Activated T-helper 1 cell treated with anti-CD3 and anti-CD28 coated beads, Interleukin-2, amount 50 U/mL, for 16 hours (primary cell): ENCODE data around the gene GJB2.
A peak's percentile ranks its signal among the peaks of the same experiment; 100 is the strongest.

Experiments
- DNase-seq, 2 donors: peaks; one replicate each; pipeline ENCODE4 v3.0.0-alpha.2; 2020; ENCODE audit warnings: low read depth in 1 of 2, low spot score in 1 of 2

GJB2 gene

DNA sequence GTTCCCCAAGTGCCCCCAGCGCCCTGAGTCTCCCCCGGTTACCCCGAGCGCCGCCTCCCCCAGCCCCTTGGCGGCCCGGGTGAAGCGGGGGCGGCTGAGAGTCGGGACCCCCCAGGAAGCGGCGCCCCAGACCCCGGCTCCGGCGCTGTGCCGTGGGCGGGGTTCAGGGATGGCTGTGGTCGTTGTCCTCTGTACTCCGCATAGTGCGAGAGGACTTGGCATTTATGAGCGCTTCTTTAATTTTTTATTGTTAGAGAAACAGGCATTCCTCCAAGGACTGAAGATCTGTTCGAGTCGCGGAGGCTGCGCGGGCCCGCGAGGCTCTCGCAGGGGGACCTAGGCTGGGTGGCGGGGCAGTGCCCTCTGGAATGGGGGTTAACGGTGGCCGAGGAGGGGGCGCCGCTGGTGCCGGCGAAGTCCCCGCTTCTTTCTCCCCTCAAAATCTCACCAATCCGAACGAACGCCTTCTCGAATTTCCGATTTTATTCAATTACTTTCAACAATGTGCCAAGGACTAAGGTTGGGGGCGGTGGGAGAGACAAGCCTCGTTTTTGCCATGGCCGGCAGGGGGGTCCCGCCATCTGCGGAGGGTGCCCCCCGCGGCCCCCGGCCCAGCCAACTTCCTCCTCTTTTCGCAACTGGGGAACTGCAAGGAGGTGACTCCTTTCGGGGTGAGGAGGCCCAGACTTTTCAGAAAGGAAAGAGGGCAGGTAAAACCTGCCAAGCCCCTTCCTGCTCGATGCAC, 596 bp upstream of the GJB2 start:
- no peak for DNase-seq

- DNase-seq, result no peak
Observed at GRCh38 chr13:20192158-20192835, 441 bp downstream of the GJB2 start.

DNA sequence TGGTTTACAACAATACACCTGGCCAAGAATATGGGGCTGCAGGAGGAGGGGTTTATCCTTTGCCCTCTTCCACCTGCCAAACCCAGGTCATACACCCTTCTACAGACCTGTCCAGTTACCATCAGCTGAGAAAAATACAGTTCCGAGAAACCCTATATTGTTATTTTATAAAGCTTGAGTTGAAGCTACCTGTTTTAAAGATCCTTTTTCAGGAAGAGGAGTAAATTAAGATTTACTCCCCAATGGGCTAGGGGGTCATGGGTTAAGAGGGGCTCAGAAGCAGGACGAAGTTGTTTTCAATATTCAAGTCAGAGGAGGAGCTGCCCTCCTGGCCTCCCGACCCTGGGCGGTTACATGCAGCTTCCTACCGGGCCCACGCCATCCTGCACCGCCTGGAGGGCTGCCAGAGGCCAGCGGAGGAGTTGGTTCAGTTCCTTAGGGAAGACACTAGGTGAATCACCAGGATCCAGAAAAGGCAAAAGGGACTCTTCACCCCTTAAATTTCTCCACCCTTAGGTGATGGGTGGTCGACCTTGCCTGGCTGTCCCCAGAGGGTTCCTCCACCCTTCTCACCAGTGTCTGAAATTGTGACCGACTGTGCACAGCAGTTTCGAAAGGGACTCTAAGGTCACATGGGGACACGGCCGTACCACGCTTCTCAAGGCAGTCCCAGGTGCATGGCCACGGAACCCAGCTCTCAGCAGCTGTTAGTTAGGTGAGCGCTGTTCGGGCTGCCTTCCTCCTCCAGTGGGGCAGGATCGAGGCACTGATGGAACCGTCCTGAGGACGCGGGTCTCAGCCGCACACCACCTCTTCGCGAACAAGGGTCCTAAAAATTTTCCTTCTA, 1.2 kb downstream of the GJB2 start:
- DNase-seq, result no peak

DNA sequence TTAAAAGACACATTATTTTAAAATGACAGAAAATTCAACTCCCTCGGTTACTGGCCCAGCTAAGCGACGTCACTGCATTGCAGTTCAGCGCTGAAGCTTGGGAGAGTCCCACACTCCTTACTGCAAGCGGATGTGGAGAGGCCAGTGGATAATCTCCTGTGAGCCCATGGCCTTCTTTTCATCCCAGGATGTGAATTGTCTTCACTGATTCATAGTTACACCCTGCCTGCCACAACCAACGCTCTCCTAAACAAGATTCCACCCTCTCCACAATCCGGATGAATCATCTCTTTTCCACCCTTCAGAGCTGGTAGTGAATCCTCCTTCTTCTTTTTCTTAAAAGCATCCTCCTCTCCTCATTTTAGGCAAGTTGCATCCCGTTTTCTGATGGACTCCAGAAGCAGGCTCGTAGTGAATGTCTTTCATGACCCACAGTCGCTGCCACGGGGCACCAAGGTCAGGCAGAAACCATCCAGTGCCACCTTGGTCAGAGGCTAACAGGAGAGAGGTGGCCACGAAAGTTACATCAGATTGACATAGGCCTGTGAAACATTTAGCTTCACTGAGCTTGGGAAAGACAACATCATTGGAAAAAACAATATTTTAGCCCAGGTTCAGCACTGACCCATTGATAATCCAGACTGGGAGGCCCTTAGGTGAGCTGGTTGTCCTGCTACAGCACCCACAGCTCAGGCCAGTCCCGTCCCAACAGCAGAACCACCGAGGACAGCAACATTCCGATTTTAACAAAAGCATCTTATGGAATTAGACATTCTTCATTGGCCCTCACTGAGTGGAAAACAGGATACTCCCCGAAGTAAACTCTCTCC, 2.0 kb downstream of the GJB2 start:
- no peak for DNase-seq

DNA sequence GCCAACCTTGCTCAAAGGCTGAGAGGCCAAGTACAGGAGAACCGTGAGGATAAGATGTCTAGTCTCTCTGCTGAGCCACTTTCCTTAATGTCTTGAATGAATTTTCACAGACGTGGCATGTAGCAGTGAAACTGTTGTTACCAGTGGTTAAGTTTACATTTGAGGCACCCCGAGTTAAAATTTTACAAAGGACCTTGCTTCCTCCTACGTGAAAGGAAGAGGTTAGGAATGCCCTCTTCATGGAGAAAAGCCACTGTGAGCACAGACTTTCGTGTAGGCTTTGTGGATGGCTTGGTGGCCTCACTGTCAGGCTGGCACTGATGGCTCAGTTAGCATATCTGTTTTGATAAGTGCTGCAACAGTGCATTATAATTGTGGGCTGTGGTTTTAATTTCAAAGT, 2.7 kb downstream of the GJB2 start:
- DNase-seq, result no peak

GRCh38 chr13:20188667-20189553, 3.8 kb downstream of the GJB2 start:
- DNase-seq, result no peak

DNA sequence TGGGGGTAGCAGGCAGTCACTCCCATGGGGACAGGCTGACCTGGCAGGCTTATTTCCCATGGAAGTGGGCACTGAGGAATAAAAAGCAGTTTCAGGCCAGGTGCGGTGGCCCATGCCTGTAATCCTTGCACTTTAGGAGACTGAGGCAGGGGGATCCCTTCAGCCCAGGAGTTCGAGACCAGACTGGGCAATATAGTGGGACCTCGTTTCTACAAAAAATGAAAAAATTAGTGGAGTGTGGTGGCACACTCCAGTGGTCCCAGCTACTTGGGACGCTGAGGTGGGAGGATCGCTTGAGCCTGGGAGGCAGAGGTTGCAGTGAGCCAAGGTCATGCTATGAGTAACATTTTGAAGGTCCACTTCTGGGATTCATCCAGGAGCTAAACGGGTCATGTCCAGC, 6.0 kb downstream of the GJB2 start:
- DNase-seq, result no peak

DNA sequence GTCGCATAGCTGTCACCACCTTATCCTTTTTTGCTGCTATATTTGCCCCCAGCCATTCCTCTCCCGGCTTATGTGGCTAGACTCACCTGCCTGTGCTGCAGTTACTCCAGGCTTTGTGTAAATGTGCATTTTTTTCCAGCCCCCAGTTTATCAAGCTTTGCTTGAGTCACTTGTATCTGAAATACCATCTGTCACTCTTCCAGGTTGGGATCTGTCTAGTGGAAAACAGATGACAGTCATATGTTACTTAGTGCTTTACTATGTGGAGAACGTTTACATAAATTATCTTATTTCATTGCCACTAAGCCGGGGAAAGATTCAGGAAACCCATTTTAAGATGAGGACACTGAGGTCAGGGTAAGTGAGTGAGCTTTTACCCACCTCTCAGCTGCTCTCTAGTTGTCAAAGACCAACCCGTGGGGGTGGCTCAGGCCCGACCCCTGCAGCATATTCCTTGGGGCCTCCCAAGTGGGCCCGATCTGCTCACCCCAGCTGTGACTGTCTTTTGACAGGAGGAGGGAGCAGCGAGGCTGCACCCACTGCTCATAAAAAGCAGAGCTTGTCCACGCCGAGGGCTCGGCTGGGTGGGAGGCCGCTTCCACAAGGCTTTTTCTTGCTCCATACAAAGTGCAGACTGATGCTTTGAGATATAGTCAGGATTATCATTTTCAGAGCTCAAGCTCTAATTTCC, 7.2 kb downstream of the GJB2 start:
- no peak for DNase-seq

- DNase-seq, result no peak
Observed at GRCh38 chr13:20182231-20182846, 10.4 kb downstream of the GJB2 start.

GRCh38 chr13:20181188-20181587, 11.6 kb downstream of the GJB2 start:
- no peak for DNase-seq

GRCh38 chr13:20178156-20178555, 14.6 kb downstream of the GJB2 start:
- no peak for DNase-seq

DNA sequence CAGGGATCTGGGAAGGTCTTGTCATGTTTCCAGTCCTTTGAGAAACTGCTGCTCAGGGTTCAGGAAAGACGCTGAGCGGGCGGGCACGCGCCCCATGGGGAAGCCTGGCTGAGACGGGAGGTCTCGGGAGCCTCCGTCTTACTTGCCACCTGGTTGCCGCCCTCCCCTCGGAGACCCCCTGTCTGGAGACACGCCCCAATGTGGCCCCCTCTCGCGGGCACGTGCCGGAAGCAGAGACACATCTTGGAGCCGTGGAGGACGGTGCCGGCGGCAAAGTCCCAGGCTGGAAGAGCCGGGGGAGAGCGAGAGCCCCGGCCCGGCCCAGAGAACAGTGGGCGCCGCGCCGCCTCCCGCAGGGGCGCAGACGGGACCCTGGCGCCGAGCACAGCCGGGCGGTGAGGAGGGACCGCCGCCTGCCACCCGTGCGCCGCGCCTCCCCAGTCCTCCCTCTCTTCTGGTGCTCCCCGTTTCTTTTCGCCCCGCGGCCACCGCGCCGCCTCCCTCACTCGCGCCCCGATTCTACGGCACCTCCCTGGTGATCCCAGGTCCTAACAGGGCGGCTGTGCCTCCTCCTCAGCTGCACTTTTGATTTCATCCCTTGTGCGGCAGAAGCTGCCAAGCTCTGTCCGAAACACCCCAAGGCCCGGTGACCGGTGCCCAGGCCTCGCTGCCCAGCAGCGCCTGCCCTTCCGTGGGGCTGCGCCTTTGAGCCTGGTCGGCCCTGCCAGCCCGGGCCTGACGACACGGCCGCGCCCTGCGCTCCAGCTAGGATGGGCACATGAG, 15.5 kb downstream of the GJB2 start:
- no peak for DNase-seq

DNA sequence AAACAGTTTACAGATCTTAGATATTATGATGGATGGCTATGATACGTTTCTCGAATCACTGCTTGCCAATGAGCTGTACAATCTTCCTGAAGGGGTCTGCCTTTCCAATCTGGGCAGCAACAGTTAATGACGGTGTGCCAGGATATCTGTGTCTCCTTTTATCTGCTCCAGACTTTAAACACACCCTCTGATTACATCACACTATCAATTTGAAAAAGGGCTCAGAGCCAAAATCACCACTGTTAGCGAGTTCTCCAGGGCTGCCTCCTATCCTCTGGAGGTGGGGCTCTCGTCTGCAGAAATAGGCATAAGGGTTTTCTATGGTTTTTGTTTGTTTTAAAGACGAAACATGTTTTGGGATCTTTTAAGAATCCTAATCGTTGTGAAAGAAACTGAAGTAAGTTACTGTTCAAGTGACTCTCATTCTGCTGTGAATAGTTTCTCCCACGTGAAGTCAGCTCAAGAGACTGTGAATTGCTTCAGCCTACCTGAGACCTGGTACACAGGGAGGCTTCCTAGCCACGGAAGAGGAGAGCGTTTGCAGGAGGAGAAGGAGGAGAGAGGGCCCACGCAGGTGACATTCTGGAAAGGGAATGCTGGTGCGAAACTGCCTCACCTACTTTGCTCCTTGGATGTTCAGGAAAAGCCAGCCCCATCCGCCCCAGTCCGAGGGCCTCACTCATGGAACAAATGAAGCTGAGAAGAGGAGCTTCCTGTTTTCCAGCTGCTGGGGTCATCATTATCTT, 16.7 kb downstream of the GJB2 start:
- DNase-seq, result no peak

DNA sequence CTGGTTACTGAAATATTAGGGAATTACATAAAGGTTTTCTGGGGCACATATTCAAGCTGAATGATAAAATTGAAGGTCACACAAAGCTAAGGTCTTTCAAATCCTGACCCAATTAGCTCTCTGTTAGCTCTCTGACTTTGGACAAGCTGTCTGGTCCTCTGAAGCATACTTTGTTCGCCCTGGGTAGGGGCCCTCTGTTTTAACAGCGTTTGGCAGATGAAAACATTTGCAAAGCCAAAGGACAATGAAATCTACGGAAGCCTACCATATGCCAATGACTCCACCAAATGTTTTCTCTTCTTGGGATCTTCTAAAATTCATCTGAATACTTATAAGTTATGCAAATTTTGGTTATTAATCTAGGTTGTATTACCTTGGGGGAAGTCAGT, 17.3 kb downstream of the GJB2 start:
- DNase-seq, result no peak

DNA sequence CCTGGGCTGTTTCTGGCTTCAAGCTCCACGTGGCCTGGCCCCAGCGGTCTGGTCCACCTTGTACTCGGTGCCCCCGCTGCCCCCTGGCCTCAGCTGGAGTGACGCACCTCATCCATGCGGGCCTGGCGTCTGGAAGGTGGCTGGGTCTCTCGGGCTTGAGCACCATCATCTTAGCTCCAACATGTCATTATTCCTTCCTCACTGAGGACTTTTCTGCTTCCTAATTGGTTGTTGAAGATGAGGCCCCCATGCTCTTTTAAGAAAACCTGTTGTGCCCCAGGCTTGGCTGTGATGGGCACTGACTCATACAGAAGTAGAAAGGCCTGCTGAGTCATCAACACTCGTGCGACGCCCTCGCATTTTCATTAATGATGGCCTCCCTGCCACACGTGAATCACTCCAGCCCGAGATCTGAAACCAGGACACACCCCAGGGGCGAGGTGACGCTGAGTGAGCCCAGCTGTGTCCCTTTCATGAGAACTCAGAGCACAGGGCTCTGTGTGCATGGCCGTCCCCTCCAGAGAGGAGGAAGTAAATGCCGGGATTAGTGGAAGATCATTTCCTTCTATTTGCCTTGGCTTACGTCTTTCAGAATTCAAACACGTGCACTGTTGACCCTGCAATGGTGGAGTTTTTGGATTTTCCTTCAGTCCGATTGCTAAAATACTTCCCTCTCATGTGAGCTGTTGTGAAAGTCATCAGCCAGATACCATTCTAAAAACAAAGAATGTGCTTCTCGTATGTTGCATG, 17.9 kb downstream of the GJB2 start:
- peak in 1 of 2 donors; percentile 56 for DNase-seq

DNA sequence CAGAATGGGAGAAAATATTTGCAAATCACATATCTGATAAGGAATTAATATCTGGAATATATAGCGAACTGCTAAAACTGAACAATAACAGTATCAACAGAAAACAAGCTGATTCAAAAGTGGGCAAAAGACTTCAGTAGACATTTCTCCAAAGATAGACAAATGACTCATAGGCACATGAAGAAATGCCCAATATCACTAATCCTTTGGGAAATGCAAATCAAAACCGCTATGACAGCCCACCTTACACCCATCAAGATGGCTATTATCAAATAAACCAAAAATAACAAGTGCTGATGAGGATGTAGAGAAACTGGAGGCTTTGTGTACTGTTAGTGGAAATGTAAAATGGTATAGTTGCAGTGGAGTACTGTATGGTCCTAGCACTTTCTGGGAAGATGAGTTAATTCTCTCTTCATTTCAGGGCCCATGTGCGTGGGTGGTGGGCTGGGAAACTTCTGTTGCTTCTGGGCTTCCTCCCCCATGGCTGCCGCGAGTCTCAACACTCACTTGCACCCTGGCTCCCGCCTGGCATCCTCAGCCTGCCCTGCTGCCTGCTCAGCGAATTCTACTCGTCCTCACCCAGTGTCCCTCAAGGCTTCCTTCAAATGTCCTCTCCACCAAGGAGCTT, 19.5 kb downstream of the GJB2 start:
- DNase-seq, result no peak
